HG03064 (cell line): Measurements from ENCODE around the gene KDM7A.
A peak's percentile ranks its signal among the peaks of the same experiment; 100 is the strongest.
"Not testable (repeated sequence)": the region's sequence is repeated elsewhere in the genome, so short reads cannot be mapped to it uniquely, and the experiment has no call there.

Source experiments
- ATAC-seq: cut with Tn5 transposase; IDR thresholded peaks from one replicate; pipeline ENCODE4 v1.9.1; 2021; ENCODE audit warnings: low read depth; ENCODE audit not compliant: unreplicated experiment

The KDM7A gene

GRCh38 chr7:140176811-140177702 is at the start of gene KDM7A:
Gene KDM7A (minus strand): TSS chr7:140176983. CDS start chr7:140176937, 46 bp downstream.
- ATAC-seq, result peak; percentile 63

DNA sequence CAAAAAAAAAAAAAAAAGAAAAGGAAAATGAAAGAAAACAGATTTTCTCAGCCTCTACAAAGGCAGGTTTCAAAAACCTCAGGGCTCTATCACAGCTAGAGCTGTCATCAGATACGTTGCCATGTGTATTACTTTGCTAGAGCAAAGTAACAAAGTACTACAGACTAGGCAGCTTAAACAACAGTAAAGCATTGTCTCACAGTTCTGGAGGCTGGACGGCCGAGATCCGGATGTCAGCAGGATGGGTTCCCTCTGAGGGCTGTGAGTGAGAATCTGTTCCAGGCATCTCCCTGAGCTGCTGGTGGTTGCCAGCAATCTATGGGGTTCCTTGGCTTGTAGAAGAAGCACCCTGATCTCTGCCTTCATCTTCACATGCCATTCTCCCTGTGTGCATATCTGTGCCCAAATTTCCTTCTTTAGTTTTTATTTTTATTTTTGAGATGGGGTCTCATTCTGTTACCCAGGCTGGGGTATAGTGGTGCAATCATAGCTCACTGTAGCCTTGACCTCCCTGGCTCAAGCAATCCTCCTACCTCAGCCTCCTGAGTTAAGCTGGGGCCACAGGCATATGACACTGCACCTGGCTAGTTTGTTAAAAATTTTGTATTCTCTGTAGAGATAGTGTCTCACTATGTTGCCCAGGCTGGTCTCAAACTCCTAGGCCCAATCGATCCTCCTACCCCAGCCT is 48.9 kb upstream of the KDM7A start:
- no peak for ATAC-seq

- ATAC-seq, result no peak
Observed at GRCh38 chr7:140223515-140224221, 46.9 kb upstream of the KDM7A start.

GRCh38 chr7:140222814-140223213 is 46.0 kb upstream of the KDM7A start:
- ATAC-seq, result no peak

GRCh38 chr7:140219672-140220524 is 43.1 kb upstream of the KDM7A start:
- no peak for ATAC-seq

DNA sequence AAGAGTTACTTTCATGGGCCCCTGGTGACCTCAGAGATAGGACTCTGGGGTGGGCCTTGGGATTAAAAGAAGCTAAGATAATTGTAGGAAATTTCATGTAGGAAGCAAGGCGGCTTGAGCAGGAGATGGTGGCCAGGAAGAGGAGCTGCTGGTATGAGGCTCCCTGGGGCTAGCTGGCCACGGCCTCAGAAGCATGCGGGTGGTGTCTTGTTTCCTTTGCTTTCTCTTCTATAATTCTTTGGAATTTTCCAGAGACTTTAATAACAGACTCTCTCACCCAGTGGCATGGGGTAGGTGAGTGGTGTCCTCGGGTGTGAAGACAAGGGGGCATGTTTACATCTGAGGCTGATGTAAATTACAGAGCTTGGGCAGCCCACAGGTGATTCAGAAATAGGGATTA is 41.9 kb upstream of the KDM7A start:
- no peak for ATAC-seq

- no peak for ATAC-seq
Observed at GRCh38 chr7:140217750-140218501, 41.1 kb upstream of the KDM7A start.

DNA sequence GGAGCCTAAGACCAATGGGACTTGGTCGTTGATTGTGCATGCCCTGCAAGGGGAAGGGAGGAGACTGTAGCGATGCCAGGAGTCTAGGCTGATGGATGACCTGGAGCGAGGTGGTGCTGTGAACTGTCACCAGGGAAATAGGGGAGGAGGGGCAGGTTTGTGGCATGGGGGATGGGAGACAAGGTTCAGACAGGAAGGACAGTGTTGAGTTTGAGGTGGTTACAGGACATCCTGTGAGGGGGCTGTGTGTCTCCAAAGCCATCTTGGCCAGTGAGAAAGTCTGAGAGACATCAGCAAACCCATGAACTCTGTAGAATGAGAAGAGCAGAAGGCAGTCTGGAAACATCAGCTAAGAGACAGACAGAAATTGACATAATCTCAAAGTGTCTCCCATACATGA is 38.5 kb upstream of the KDM7A start:
- ATAC-seq, result no peak

DNA sequence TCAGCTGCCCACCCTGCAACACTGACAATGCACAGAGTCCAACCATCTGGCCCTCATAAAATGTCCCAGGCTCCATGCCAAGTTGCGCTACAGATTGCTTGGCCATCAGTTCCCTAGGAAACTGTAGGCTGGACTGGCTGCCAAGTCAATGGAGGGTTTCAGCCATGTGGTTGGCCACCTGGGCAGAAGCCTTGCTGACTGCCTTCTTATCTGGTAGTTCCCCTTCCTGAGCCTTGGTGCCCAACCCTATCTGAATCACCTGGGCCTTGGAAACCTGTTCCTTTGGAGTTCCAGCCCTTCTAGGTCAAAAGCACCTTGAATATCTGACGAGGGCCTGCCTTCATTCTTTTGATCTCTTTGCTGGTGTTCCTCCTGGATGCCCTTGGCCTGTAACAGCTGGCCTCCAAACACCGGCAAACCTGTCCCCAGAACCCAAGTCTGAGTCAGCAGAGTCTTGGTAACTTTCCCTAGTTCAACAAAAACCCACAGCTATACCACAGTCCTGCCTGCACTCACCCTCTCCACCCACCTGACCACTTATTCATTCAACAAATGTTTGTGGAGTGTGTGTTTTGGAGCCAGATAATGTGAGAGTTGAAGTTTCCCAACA is 37.4 kb upstream of the KDM7A start:
- ATAC-seq, result no peak

- ATAC-seq, result no peak
Observed at GRCh38 chr7:140213684-140214074, 36.9 kb upstream of the KDM7A start.

GRCh38 chr7:140212100-140212881 is 35.5 kb upstream of the KDM7A start:
- peak; percentile 55 for ATAC-seq

- no peak for ATAC-seq
Observed at GRCh38 chr7:140211698-140212097, 34.9 kb upstream of the KDM7A start.

DNA sequence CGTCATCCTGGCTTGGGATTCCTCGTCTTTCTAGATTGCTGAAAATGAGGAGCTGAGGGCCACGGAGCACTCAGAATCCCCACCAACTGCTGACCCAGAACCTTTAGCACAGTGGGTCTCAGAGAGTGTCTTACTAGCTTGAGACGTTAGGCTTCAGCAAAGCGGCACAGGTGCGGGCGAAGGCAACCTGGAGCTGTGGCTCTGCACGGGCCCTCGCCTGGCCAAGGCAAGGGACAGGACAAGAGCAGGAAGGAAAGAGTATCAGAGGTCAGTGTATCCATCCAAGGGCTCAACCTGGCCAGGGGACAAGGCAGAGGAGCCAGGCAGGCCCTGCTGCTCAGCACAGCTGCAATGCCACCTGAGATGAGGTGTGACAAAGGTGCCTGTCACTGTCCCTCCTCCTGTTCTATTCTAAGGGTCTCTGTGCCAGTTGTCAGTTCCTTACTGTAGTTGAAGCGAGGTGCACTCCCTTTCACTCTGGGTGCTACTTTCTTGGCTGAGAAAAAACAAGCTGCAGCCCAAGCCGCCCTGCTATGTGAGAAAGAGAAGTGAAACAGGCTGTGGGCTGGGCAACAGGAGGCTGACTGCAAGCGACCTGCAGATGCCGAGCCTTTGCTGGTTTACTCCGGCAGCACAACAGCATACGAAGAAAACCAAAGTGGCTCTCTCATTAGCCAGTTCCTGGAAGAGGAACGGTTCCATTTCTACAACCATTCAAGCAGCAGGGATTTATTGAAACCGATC is 33.3 kb upstream of the KDM7A start:
- ATAC-seq, result peak; percentile 79

DNA sequence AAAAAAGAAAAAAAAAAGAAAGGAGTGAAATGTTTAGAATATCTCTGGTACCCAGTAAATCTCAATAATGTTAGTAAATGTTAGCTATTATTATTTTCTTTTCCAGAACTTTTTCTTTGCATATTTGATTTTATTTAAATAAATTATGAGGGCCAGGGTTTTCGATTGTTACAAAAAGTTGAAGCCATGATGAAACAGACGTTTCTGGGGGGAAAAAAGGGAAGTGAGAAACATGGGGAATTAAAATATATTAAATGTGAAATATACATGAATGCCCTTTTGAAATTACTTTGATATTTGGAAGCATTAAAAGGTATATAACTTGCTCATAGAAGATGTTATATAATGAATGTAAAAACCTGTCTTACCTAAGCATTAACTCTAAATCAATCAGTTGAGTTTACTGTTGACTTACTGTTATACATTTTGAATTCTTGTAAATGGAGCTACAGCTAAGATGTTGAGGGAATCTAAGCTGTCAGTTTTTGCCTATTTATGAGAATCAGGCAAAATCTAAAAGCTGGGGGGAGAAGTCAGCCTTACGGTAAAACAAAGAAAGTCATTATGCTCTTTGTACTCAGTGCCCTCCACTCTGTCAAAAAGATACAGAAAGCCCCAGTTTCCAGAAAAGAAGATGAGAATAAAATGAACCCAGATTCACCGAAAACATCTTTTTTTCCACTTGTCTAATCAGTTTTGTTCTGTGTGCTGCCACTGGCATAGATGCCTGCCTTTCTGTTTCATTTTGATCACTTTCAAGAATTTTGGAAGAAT is 30.0 kb upstream of the KDM7A start:
- ATAC-seq, result no peak

GRCh38 chr7:140205600-140205999 is 28.8 kb upstream of the KDM7A start:
- no peak for ATAC-seq

- no peak for ATAC-seq
Observed at GRCh38 chr7:140203556-140203955, 26.8 kb upstream of the KDM7A start.

- not testable (repeated sequence) for ATAC-seq
Observed at GRCh38 chr7:140202942-140203341, 26.2 kb upstream of the KDM7A start.
